ENCODE data around the gene PTCRA.
"Not testable (repeated sequence)": the region's sequence is repeated elsewhere in the genome, so short reads cannot be mapped to it uniquely, and the experiment has no call there.

- not testable (repeated sequence) for TF ChIP-seq EZH2 (IDR thresholded peaks at IDR 0.05; ENCODE audit: insufficient read depth, poor library complexity, severe bottlenecking); EZH2phosphoT487 (IDR thresholded peaks at IDR 0.05; ENCODE audit: insufficient read depth, low read depth)
Measured at GRCh38 chr6:42880871-42881270, 35.0 kb upstream of the PTCRA start.

Data from GM23248 (cell line).